ENCODE measurements around the gene TCHHL1. TPM values are rescaled to one million over a fixed set of nuclear protein-coding genes. Genes with fewer than 3 reads are reported as not detected.

Gene TCHHL1
- total RNA-seq, 1 experiment from 2014 or later = not detected

DNA sequence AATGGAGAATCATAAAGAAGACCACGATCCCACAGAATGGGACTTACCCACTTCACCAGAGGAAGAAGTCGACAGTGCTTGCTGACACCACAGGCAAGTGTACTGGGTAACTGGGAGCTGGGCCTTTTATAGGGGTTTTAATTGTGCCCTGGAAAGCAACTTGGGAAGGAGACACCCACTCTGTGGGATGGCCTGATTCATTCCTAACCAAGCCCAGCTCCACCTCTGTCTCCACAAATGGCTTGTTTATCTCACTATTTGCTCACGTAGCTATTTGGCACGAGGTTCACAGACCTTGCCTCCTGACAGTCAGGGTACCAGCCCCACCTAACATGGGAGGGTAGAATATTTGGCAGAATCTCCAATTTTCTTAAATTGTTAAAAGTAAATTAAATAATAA is 26.5 kb upstream of the TCHHL1 start, which contains the start of gene TCHH:
Gene TCHH (minus strand): TSS at position 101 of the 400 bp plus-strand sequence. CDS start 1,364 bp downstream, outside the sequence.
- Histone ChIP-seq H2AK5ac (ENCODE audit: insufficient read length, low read length) (no peak within 1 kb of the TSS), H3K4ac (ENCODE audit: low read depth, low read length) (no peak within 1 kb of the TSS), H2BK20ac (ENCODE audit: low read depth, low read length, poor library complexity, severe bottlenecking) (no peak within 1 kb of the TSS), H3K23me2 (ENCODE audit: insufficient read length, low read depth, low read length, poor library complexity, severe bottlenecking) (no peaks in the 10 kb centered on the region), H3K14ac (ENCODE audit: insufficient read depth, low read length) (no peak within 1 kb of the TSS), H3K4me2 (ENCODE audit: insufficient read depth, insufficient read length, low read length) (no peak within 1 kb of the TSS), H3K23ac (ENCODE audit: insufficient read length, low read depth, low read length) (no peak within 1 kb of the TSS), H4K91ac (ENCODE audit: insufficient read length, low read depth, low read length) (no peak within 1 kb of the TSS), H3K27me3 (ENCODE audit: insufficient read depth, low read length) (peaks cover 31% of the 10 kb centered on the region), H3K9me3 (ENCODE audit: control insufficient read depth, low read depth, low read length) (peaks cover 12% of the 10 kb centered on the region), H3K56ac (ENCODE audit: insufficient read length, low read depth, low read length) (no peak within 1 kb of the TSS), H3T11ph (ENCODE audit: low read length) (no peak within 1 kb of the TSS), H3K79me1 (ENCODE audit: insufficient read depth, low read depth, low read length, poor library complexity, severe bottlenecking) (no peaks in the 10 kb centered on the region), H2BK120ac (ENCODE audit: low read depth, low read length, poor library complexity, severe bottlenecking) (no peak within 1 kb of the TSS), H4K8ac (replicated peaks; ENCODE audit: insufficient read length, low read depth, low read length) (no peak within 1 kb of the TSS), H2BK5ac (ENCODE audit: insufficient read length, low read length) (no peak within 1 kb of the TSS), H3K79me2 (ENCODE audit: insufficient read depth, low read length) (no peaks in the 10 kb centered on the region), H3K27ac (ENCODE audit: insufficient read length, low read depth, low read length) (no peak within 1 kb of the TSS), H2BK15ac (ENCODE audit: low read depth, low read length) (no peak within 1 kb of the TSS), H2BK12ac (ENCODE audit: insufficient read length, low read depth, low read length) (no peak within 1 kb of the TSS), H3K9ac (ENCODE audit: extremely low read depth, insufficient read length, low read length) (no peak within 1 kb of the TSS), H4K20me1 (ENCODE audit: control insufficient read depth, insufficient read depth, insufficient read length) (no peaks in the 10 kb centered on the region), H3K18ac (ENCODE audit: insufficient read length, low read depth, low read length) (no peak within 1 kb of the TSS), H2AFZ (ENCODE audit: low read length) (no peak within 1 kb of the TSS), H4K5ac (ENCODE audit: insufficient read length, low read depth, low read length) (no peak within 1 kb of the TSS), H3K4me1 (ENCODE audit: insufficient read depth, low read length) (no peaks in the 10 kb centered on the region)
- Mint-ChIP-seq H3K4me1 (no peaks in the 10 kb centered on the region), H3K9me3 (peaks cover 20 to 47% of the 10 kb centered on the region in 2 experiments), H3K36me3 (ENCODE audit: insufficient read depth in 1 of 3, low read depth in 3 of 3) (0 out of 7 replicates have a peak, but pooled peaks cover 0 to 9% (median 0%) of the 10 kb centered on the region in 3 experiments), H3K27ac (no peak within 1 kb of the TSS), H3K27me3 (ENCODE audit: low read depth) (no peaks in the 10 kb centered on the region; the same call in 1 of the 2 replicates), H3K4me3 (no peak within 1 kb of the TSS)
- DNase-seq = no peak
- TF ChIP-seq, protein P1, sequence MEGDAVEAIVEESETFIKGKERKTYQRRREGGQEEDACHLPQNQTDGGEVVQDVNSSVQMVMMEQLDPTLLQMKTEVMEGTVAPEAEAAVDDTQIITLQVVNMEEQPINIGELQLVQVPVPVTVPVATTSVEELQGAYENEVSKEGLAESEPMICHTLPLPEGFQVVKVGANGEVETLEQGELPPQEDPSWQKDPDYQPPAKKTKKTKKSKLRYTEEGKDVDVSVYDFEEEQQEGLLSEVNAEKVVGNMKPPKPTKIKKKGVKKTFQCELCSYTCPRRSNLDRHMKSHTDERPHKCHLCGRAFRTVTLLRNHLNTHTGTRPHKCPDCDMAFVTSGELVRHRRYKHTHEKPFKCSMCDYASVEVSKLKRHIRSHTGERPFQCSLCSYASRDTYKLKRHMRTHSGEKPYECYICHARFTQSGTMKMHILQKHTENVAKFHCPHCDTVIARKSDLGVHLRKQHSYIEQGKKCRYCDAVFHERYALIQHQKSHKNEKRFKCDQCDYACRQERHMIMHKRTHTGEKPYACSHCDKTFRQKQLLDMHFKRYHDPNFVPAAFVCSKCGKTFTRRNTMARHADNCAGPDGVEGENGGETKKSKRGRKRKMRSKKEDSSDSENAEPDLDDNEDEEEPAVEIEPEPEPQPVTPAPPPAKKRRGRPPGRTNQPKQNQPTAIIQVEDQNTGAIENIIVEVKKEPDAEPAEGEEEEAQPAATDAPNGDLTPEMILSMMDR (conservative IDR thresholded peaks at IDR 0.05) = no peak
- WGBS (ENCODE audit: extremely low coverage, insufficient read length, low lambda C conversion rate) = no CpG with 5 or more reads among the region's 4 CpGs
